Loucy (cell line): ENCODE measurements around the gene PARD6G.

ENCODE experiments used
- CTCF ChIP-seq: fragments of 200-600 bp; sonication (generic); conservative IDR thresholded peaks from 2 replicates; pipeline ENCODE4 v1.5.1; 2014; ENCODE audit warnings: mild to moderate bottlenecking, antibody characterized with exemption, low read length
- EZH2phosphoT487 ChIP-seq: fragments of 200-600 bp; IDR thresholded peaks from 2 replicates; pipeline ENCODE4 v1.6.1; 2018; ENCODE audit warnings: antibody characterized with exemption, mild to moderate bottlenecking, moderate library complexity, borderline replicate concordance

DNA sequence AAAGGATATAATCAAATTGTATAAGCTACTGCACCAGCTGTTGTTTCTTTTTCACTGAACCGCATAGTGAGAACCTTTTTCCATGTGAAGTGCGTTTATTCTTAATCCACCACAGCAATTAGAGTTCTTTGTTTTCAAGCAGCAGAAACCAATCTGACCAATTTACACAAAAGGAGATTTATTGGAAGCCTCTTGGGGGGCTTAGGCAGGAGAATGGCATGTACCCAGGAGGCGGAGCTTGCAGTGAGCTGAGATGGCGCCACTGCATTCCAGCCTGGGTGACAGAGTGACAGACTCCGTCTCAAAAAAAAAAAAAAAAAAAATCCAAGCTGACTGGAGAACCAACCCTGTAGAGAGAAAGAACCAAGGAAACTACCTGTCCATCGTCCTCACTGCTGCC is 128.2 kb downstream of the PARD6G start:
- TF ChIP-seq CTCF (no peak), EZH2phosphoT487 (no peak)
